ENCODE measurements around the gene ARL15.

- TF ChIP-seq USF2 (IDR thresholded peaks at IDR 0.05; ENCODE audit: borderline replicate concordance, low read depth, low read length) (no peak), USF1 (IDR thresholded peaks at IDR 0.05; ENCODE audit: borderline replicate concordance, low read depth) (no peak), EZH2phosphoT487 (IDR thresholded peaks at IDR 0.05; ENCODE audit: borderline replicate concordance, low read depth) (no peak), NFIC (IDR thresholded peaks at IDR 0.05; ENCODE audit: borderline replicate concordance) (no peak), TAF1 (IDR thresholded peaks at IDR 0.05; ENCODE audit: borderline replicate concordance, low read depth, low read length) (no peak), CTCF (IDR thresholded peaks at IDR 0.05) (no peak)
Measured at GRCh38 chr5:53913941-53914340, 396.4 kb downstream of the ARL15 start.

Data from SK-N-SH (cell line).